Ovary (tissue), 3 donors: ENCODE measurements around the gene H6PD.

ENCODE experiments used
- EP300 ChIP-seq: sonication (generic); formaldehyde crosslinking; IDR thresholded peaks from one replicate; pipeline ENCODE4 v1.6.1; 2017; ENCODE audit warnings: antibody characterized with exemption
- POLR2A ChIP-seq: fragments of 450-650 bp; IDR thresholded peaks from one replicate; pipeline ENCODE4 v1.6.1; 2017; ENCODE audit warnings: antibody characterized with exemption, mild to moderate bottlenecking, moderate library complexity
- TF ChIP-seq, protein P1 (sequence below), 3 donors: fragments of 450-650 bp in 2 of 3; fragments of 200-600 bp in 1 of 3; IDR thresholded peaks; one replicate each; pipeline versions ENCODE4 v1.5.1 to v1.8.0; 2016 to 2022; ENCODE audit warnings: antibody characterized with exemption in 3 of 3, mild to moderate bottlenecking in 1 of 3
- donor health status: DM: no; HTN: no; CAD: no.

DNA sequence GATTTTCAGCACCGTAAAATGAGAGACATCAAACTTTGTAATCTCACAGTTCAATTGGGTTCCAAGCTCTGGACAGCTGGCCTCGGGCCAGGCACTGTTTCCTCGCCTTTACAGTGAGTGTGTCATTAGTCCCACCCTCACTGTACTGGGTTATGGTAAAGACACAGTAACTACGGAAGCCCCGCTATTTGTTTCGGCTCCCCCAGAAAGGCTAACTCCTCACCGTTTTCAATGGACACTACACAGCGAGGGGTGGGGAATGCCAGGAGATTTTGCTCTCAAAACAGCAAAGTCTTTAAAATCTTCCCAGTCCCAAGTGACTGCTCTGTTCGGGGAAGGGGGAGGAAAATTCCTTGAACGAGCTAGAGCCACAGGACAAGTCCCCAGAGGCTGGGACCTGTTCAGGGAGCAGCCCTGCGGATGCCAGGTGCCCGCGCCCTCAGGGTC lies 57.4 kb downstream of the H6PD start:
- TF ChIP-seq EP300 = no peak
- TF ChIP-seq, protein P1, sequence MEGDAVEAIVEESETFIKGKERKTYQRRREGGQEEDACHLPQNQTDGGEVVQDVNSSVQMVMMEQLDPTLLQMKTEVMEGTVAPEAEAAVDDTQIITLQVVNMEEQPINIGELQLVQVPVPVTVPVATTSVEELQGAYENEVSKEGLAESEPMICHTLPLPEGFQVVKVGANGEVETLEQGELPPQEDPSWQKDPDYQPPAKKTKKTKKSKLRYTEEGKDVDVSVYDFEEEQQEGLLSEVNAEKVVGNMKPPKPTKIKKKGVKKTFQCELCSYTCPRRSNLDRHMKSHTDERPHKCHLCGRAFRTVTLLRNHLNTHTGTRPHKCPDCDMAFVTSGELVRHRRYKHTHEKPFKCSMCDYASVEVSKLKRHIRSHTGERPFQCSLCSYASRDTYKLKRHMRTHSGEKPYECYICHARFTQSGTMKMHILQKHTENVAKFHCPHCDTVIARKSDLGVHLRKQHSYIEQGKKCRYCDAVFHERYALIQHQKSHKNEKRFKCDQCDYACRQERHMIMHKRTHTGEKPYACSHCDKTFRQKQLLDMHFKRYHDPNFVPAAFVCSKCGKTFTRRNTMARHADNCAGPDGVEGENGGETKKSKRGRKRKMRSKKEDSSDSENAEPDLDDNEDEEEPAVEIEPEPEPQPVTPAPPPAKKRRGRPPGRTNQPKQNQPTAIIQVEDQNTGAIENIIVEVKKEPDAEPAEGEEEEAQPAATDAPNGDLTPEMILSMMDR (IDR thresholded peaks at IDR 0.05) = no peak
- no peak for TF ChIP-seq POLR2A
